Astrocyte (in vitro differentiated cells and primary cell): Measurements from ENCODE around the gene PCK2. TPM values are rescaled to one million over a fixed set of nuclear protein-coding genes. Genes with fewer than 3 reads are reported as not detected.

Source experiments
- DNase-seq: peaks from one replicate; pipeline ENCODE4 v3.0.0-alpha.2; 2010; ENCODE audit warnings: low read depth
- FAIRE-seq: peaks from 2 replicates; lab custom pipeline; 2011; peaks lifted over from hg19 to GRCh38; lab: Jason Lieb, UNC
- H2AFZ ChIP-seq: 2 replicates; pipeline ENCODE4 v1.6.0; 2012; ENCODE audit warnings: low read depth, low read length, inconsistent platforms
- H3K27ac ChIP-seq: 2 replicates; pipeline ENCODE4 v1.5.1; 2011; ENCODE audit warnings: low read depth, low read length, inconsistent platforms
- H3K27me3 ChIP-seq: 2 replicates; pipeline ENCODE4 v1.6.0; 2011; ENCODE audit warnings: low read length, inconsistent platforms; ENCODE audit not compliant: insufficient read depth
- H3K36me3 ChIP-seq: 2 replicates; pipeline ENCODE4 v1.5.1; 2011; ENCODE audit warnings: low read length, inconsistent platforms; ENCODE audit not compliant: insufficient read depth
- H3K4me1 ChIP-seq: 2 replicates; pipeline ENCODE4 v1.5.1; 2011; ENCODE audit warnings: low read length, inconsistent platforms; ENCODE audit not compliant: insufficient read depth
- H3K4me2 ChIP-seq: 2 replicates; pipeline ENCODE4 v1.6.0; 2012; ENCODE audit warnings: low read length, inconsistent platforms
- H3K4me3 ChIP-seq: 2 replicates; pipeline ENCODE4 v1.5.1; 2011; ENCODE audit warnings: low read depth, mild to moderate bottlenecking, low read length, inconsistent platforms; ENCODE audit not compliant: insufficient read depth
- H3K79me2 ChIP-seq: 2 replicates; pipeline ENCODE4 v1.6.0; 2012; ENCODE audit warnings: mild to moderate bottlenecking, low read length, inconsistent platforms; ENCODE audit not compliant: insufficient read depth
- H3K9ac ChIP-seq: 2 replicates; pipeline ENCODE4 v1.6.0; 2012; ENCODE audit warnings: mild to moderate bottlenecking, low read length, inconsistent platforms
- H3K9me3 ChIP-seq: 2 replicates; pipeline ENCODE4 v1.5.1; 2012; ENCODE audit warnings: low read depth, mild to moderate bottlenecking, low read length, inconsistent platforms; ENCODE audit not compliant: insufficient read depth
- H4K20me1 ChIP-seq: 2 replicates; pipeline ENCODE4 v1.6.0; 2012; ENCODE audit warnings: low read length, inconsistent platforms; ENCODE audit not compliant: insufficient read depth
- H3K27ac Mint-ChIP-seq: one replicate; pipeline ENCODE4 v1.8.0; 2021; ENCODE audit warnings: mild to moderate bottlenecking, mixed read lengths; ENCODE audit not compliant: unreplicated experiment
- H3K27me3 Mint-ChIP-seq: one replicate; pipeline ENCODE4 v1.8.0; 2021; ENCODE audit warnings: low read depth, mixed read lengths; ENCODE audit not compliant: unreplicated experiment
- H3K36me3 Mint-ChIP-seq: one replicate; pipeline ENCODE4 v1.8.0; 2021; ENCODE audit warnings: low read depth, mixed read lengths; ENCODE audit not compliant: unreplicated experiment
- H3K4me1 Mint-ChIP-seq: one replicate; pipeline ENCODE4 v1.8.0; 2021; ENCODE audit warnings: low read depth, mixed read lengths; ENCODE audit not compliant: unreplicated experiment
- H3K4me3 Mint-ChIP-seq: one replicate; pipeline ENCODE4 v1.8.0; 2021; ENCODE audit warnings: mild to moderate bottlenecking, moderate library complexity, mixed read lengths; ENCODE audit not compliant: unreplicated experiment
- H3K9me3 Mint-ChIP-seq: one replicate; pipeline ENCODE4 v1.8.0; 2021; ENCODE audit warnings: mild to moderate bottlenecking, mixed read lengths; ENCODE audit not compliant: unreplicated experiment
- CTCF ChIP-seq: IDR thresholded peaks from 2 replicates; pipeline ENCODE4 v1.5.1; 2011; ENCODE audit warnings: low read depth, mild to moderate bottlenecking, inconsistent platforms, low read length, moderate library complexity; ENCODE audit not compliant: insufficient read depth
- EZH2 ChIP-seq: IDR thresholded peaks from 2 replicates; pipeline ENCODE4 v1.6.1; 2012; ENCODE audit warnings: mild to moderate bottlenecking, low read length, inconsistent platforms; ENCODE audit not compliant: insufficient read depth
- total RNA-seq: library from RNA; stranded (reverse); gene quantifications from 2 replicates; pipeline ENCODE4 v1.2.1, GENCODE V29; 2021

PCK2 gene
- total RNA-seq, 1 donor from 2014 or later, result 73.8 TPM

GRCh38 chr14:24066496-24067132 lies 27.5 kb upstream of the PCK2 start:
- Mint-ChIP-seq H3K9me3 (no peaks in the 10 kb centered on the region), H3K4me3 (no peak overlapping the region), H3K36me3 (no peaks in the 10 kb centered on the region), H3K27ac (no peak overlapping the region), H3K27me3 (peaks cover 75% of the 10 kb centered on the region), H3K4me1 (no peaks in the 10 kb centered on the region)
- Histone ChIP-seq H3K27me3 (no peaks in the 10 kb centered on the region), H3K27ac (no peak overlapping the region), H3K36me3 (no peaks in the 10 kb centered on the region), H4K20me1 (no peaks in the 10 kb centered on the region), H3K9ac (no peak overlapping the region), H3K4me2 (no peak overlapping the region), H3K4me3 (no peak overlapping the region), H3K4me1 (no peaks in the 10 kb centered on the region), H3K79me2 (no peaks in the 10 kb centered on the region), H3K9me3 (no peaks in the 10 kb centered on the region), H2AFZ (no peak overlapping the region)
- no peak for TF ChIP-seq CTCF
- no peak for TF ChIP-seq EZH2
- no peak for FAIRE-seq
- no peak for DNase-seq

GRCh38 chr14:24067133-24068082 lies 26.7 kb upstream of the PCK2 start:
- Mint-ChIP-seq H3K27me3 (peaks cover 73% of the 10 kb centered on the region), H3K4me3 (no peak overlapping the region), H3K9me3 (no peaks in the 10 kb centered on the region), H3K36me3 (peaks cover 2% of the 10 kb centered on the region), H3K4me1 (no peaks in the 10 kb centered on the region), H3K27ac (no peak overlapping the region)
- H3K27me3 ChIP-seq, result no peaks in the 10 kb centered on the region
- no peaks in the 10 kb centered on the region for H3K36me3 ChIP-seq
- no peak overlapping the region for H2AFZ ChIP-seq
- DNase-seq, result no peak
- H3K4me2 ChIP-seq, result no peak overlapping the region
- no peak overlapping the region for H3K4me3 ChIP-seq
- TF ChIP-seq EZH2 (no peak), CTCF (no peak)
- no peaks in the 10 kb centered on the region for H3K79me2 ChIP-seq
- no peaks in the 10 kb centered on the region for H3K4me1 ChIP-seq
- no peak overlapping the region for H3K27ac ChIP-seq
- no peak for FAIRE-seq
- H4K20me1 ChIP-seq, result no peaks in the 10 kb centered on the region
- no peak overlapping the region for H3K9ac ChIP-seq
- no peaks in the 10 kb centered on the region for H3K9me3 ChIP-seq
